ENCODE measurements around the gene FAP.

GRCh38 chr2:162258169-162258568 lies 14.9 kb upstream of the FAP start:
- TF ChIP-seq, protein P1, sequence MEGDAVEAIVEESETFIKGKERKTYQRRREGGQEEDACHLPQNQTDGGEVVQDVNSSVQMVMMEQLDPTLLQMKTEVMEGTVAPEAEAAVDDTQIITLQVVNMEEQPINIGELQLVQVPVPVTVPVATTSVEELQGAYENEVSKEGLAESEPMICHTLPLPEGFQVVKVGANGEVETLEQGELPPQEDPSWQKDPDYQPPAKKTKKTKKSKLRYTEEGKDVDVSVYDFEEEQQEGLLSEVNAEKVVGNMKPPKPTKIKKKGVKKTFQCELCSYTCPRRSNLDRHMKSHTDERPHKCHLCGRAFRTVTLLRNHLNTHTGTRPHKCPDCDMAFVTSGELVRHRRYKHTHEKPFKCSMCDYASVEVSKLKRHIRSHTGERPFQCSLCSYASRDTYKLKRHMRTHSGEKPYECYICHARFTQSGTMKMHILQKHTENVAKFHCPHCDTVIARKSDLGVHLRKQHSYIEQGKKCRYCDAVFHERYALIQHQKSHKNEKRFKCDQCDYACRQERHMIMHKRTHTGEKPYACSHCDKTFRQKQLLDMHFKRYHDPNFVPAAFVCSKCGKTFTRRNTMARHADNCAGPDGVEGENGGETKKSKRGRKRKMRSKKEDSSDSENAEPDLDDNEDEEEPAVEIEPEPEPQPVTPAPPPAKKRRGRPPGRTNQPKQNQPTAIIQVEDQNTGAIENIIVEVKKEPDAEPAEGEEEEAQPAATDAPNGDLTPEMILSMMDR (IDR thresholded peaks at IDR 0.05): no peak
- TF ChIP-seq POLR2A (IDR thresholded peaks at IDR 0.05): no peak

Data from testis (tissue), 2 donors.